Right atrium auricular region (tissue), 2 donors: ENCODE results near the gene APC2. TPM values are rescaled to one million over a fixed set of nuclear protein-coding genes. Genes with fewer than 3 reads are reported as not detected.

Experiments used
- DNase-seq: peaks from one replicate; pipeline ENCODE4 v3.0.0-alpha.2; 2019; ENCODE audit warnings: low spot score
- H3K27ac ChIP-seq, 2 donors: fragments of 200-600 bp; sonication (generic); 1 replicate in 1 of 2; 2 replicates in 1 of 2; pipeline ENCODE4 v1.5.1; 2016 to 2019
- H3K27me3 ChIP-seq, 2 donors: fragments of 200-600 bp; sonication (generic); one replicate each; pipeline versions ENCODE4 v1.5.1 to v1.6.0; 2017 to 2019
- H3K36me3 ChIP-seq: fragments of 200-600 bp; sonication (generic); one replicate; pipeline ENCODE4 v1.5.1; 2016
- H3K4me1 ChIP-seq, 2 donors: fragments of 200-600 bp; sonication (generic); one replicate each; pipeline versions ENCODE4 v1.5.1 to v1.6.0; 2017 to 2019
- H3K4me3 ChIP-seq, 2 donors: fragments of 200-600 bp; sonication (generic); 1 replicate in 1 of 2; 2 replicates in 1 of 2; pipeline ENCODE4 v1.5.1; 2017 to 2019; ENCODE audit warnings: mild to moderate bottlenecking in 1 of 2, moderate library complexity in 1 of 2
- H3K9me3 ChIP-seq, 2 donors: fragments of 200-600 bp; sonication (generic); one replicate each; pipeline ENCODE4 v1.5.1; 2019
- CTCF ChIP-seq, 2 donors: fragments of 200-600 bp; sonication (generic); IDR thresholded peaks; one replicate each; pipeline ENCODE4 v1.5.1; 2019; ENCODE audit warnings: antibody characterized with exemption in 2 of 2
- total RNA-seq, 2 donors: library from RNA; depleted of rRNA; stranded (reverse); fragments of >200 nt; gene quantifications; one replicate each; pipeline ENCODE4 v1.1.0, GENCODE V29; 2016

APC2 gene
- total RNA-seq, 2 donors from 2014 or later = 0.04 to 0.35 TPM

GRCh38 chr19:1420590-1420989 is 29.3 kb upstream of the APC2 start:
- DNase-seq = no peak
- Histone ChIP-seq H3K4me3 (no peak overlapping the region), H3K36me3 (peaks cover 53% of the 10 kb centered on the region), H3K27ac (no peak overlapping the region), H3K4me1 (peaks cover 0 to 38% of the 10 kb centered on the region in 2 donors), H3K9me3 (no peaks in the 10 kb centered on the region), H3K27me3 (no peaks in the 10 kb centered on the region)
- no peak for TF ChIP-seq CTCF (IDR thresholded peaks at IDR 0.05)

- no peak overlapping the region for H3K4me3 ChIP-seq
- TF ChIP-seq CTCF (IDR thresholded peaks at IDR 0.05) = no peak
- DNase-seq = no peak
- no peaks in the 10 kb centered on the region for H3K9me3 ChIP-seq
- H3K36me3 ChIP-seq = peaks cover 61% of the 10 kb centered on the region
- no peaks in the 10 kb centered on the region for H3K27me3 ChIP-seq
- no peak overlapping the region for H3K27ac ChIP-seq
- peaks cover 0 to 30% of the 10 kb centered on the region in 2 donors for H3K4me1 ChIP-seq
These were observed 28.5 kb upstream of the APC2 start for GRCh38 chr19:1421218-1421957.

GRCh38 chr19:1421958-1422305 is 28.0 kb upstream of the APC2 start:
- H3K4me1 ChIP-seq = peaks cover 0 to 25% of the 10 kb centered on the region in 2 donors
- no peak for DNase-seq
- H3K27ac ChIP-seq = no peak overlapping the region
- H3K9me3 ChIP-seq = no peaks in the 10 kb centered on the region
- H3K4me3 ChIP-seq = no peak overlapping the region
- TF ChIP-seq CTCF (IDR thresholded peaks at IDR 0.05) = no peak
- H3K36me3 ChIP-seq = peaks cover 66% of the 10 kb centered on the region
- H3K27me3 ChIP-seq = no peaks in the 10 kb centered on the region

- H3K36me3 ChIP-seq = peaks cover 68% of the 10 kb centered on the region
- TF ChIP-seq CTCF (IDR thresholded peaks at IDR 0.05) = no peak
- H3K27ac ChIP-seq = no peak overlapping the region
- no peaks in the 10 kb centered on the region for H3K27me3 ChIP-seq
- H3K4me1 ChIP-seq = peaks cover 0 to 21% of the 10 kb centered on the region in 2 donors
- H3K9me3 ChIP-seq = no peaks in the 10 kb centered on the region
- DNase-seq = no peak
- no peak overlapping the region for H3K4me3 ChIP-seq
These were observed 27.6 kb upstream of the APC2 start for GRCh38 chr19:1422360-1422759.

GRCh38 chr19:1422943-1423342 is 27.0 kb upstream of the APC2 start:
- Histone ChIP-seq H3K27ac (no peak overlapping the region), H3K36me3 (peaks cover 68% of the 10 kb centered on the region), H3K9me3 (no peaks in the 10 kb centered on the region), H3K4me3 (no peak overlapping the region), H3K4me1 (peaks cover 0 to 15% of the 10 kb centered on the region in 2 donors), H3K27me3 (no peaks in the 10 kb centered on the region)
- TF ChIP-seq CTCF (IDR thresholded peaks at IDR 0.05) = no peak
- DNase-seq = no peak
